ENCODE results near the gene ZMAT5.

The ZMAT5 gene

GRCh38 chr22:29702000-29702930, 64.5 kb downstream of the ZMAT5 start:
- Histone ChIP-seq H3K4me3 (ENCODE audit: low read depth in 1 of 2, low read length in 2 of 2) (no peak overlapping the region), H3K27me3 (ENCODE audit: insufficient read depth, low read length, poor library complexity) (no peaks in the 10 kb centered on the region), H3K9ac (ENCODE audit: low read depth, low read length) (no peak overlapping the region), H3K4me2 (ENCODE audit: insufficient read depth, low read length) (no peak overlapping the region), H2AFZ (ENCODE audit: low read depth, low read length) (no peak overlapping the region), H3K4me1 (ENCODE audit: insufficient read depth, low read length) (no peaks in the 10 kb centered on the region), H4K20me1 (ENCODE audit: insufficient read depth, low read length) (no peaks in the 10 kb centered on the region), H3K36me3 (ENCODE audit: insufficient read depth, low read length) (peaks cover 12% of the 10 kb centered on the region), H3K79me2 (ENCODE audit: insufficient read depth, low read length) (no peaks in the 10 kb centered on the region), H3K9me3 (ENCODE audit: insufficient read depth, low read length, severe bottlenecking) (no peaks in the 10 kb centered on the region), H3K27ac (ENCODE audit: low read length) (no peak overlapping the region)
- ATAC-seq (ENCODE audit: insufficient read depth, low read depth) (peak; percentile 32; the same call in 1 of the 3 replicates), DNase-seq (no peak)
- TF ChIP-seq EZH2 (IDR thresholded peaks at IDR 0.05; ENCODE audit: borderline replicate concordance, low read depth, low read length, severe bottlenecking): no peak
- TF ChIP-seq CTCF (IDR thresholded peaks at IDR 0.05; ENCODE audit: borderline replicate concordance, extremely low read depth, low read length, poor library complexity, severe bottlenecking): no peak

- H3K4me3 ChIP-seq (ENCODE audit: low read depth in 1 of 2, low read length in 2 of 2): no peak overlapping the region
These were observed 65.4 kb downstream of the ZMAT5 start for GRCh38 chr22:29701155-29701999.

GRCh38 chr22:29700900-29701154, 66.0 kb downstream of the ZMAT5 start:
- no peak for ATAC-seq (ENCODE audit: insufficient read depth, low read depth)
- DNase-seq: no peak
- H3K4me1 ChIP-seq (ENCODE audit: insufficient read depth, low read length): no peaks in the 10 kb centered on the region
- no peak for TF ChIP-seq EZH2 (IDR thresholded peaks at IDR 0.05; ENCODE audit: borderline replicate concordance, low read depth, low read length, severe bottlenecking)
- peaks cover 23% of the 10 kb centered on the region for H3K36me3 ChIP-seq (ENCODE audit: insufficient read depth, low read length)
- no peak overlapping the region for H3K27ac ChIP-seq (ENCODE audit: low read length)
- no peak overlapping the region for H3K9ac ChIP-seq (ENCODE audit: low read depth, low read length)
- no peak overlapping the region for H3K4me3 ChIP-seq (ENCODE audit: low read depth in 1 of 2, low read length in 2 of 2)
- no peaks in the 10 kb centered on the region for H3K9me3 ChIP-seq (ENCODE audit: insufficient read depth, low read length, severe bottlenecking)
- H2AFZ ChIP-seq (ENCODE audit: low read depth, low read length): no peak overlapping the region
- H4K20me1 ChIP-seq (ENCODE audit: insufficient read depth, low read length): no peaks in the 10 kb centered on the region
- no peak overlapping the region for H3K4me2 ChIP-seq (ENCODE audit: insufficient read depth, low read length)
- H3K27me3 ChIP-seq (ENCODE audit: insufficient read depth, low read length, poor library complexity): no peaks in the 10 kb centered on the region
- H3K79me2 ChIP-seq (ENCODE audit: insufficient read depth, low read length): no peaks in the 10 kb centered on the region

More at GRCh38 chr22:29701155-29701999, 65.4 kb downstream of the ZMAT5 start:
- no peaks in the 10 kb centered on the region for H3K79me2 ChIP-seq (ENCODE audit: insufficient read depth, low read length)
- DNase-seq: no peak
- no peaks in the 10 kb centered on the region for H3K9me3 ChIP-seq (ENCODE audit: insufficient read depth, low read length, severe bottlenecking)
- no peaks in the 10 kb centered on the region for H3K27me3 ChIP-seq (ENCODE audit: insufficient read depth, low read length, poor library complexity)
- 0 out of 3 replicates have a peak, but pooled peaks have one; percentile 20 for ATAC-seq (ENCODE audit: insufficient read depth, low read depth)
- H3K4me2 ChIP-seq (ENCODE audit: insufficient read depth, low read length): no peak overlapping the region
- TF ChIP-seq EZH2 (IDR thresholded peaks at IDR 0.05; ENCODE audit: borderline replicate concordance, low read depth, low read length, severe bottlenecking) (no peak), CTCF (IDR thresholded peaks at IDR 0.05; ENCODE audit: borderline replicate concordance, extremely low read depth, low read length, poor library complexity, severe bottlenecking) (no peak)
- H2AFZ ChIP-seq (ENCODE audit: low read depth, low read length): no peak overlapping the region
- H3K27ac ChIP-seq (ENCODE audit: low read length): no peak overlapping the region
- H3K4me1 ChIP-seq (ENCODE audit: insufficient read depth, low read length): no peaks in the 10 kb centered on the region
- H3K9ac ChIP-seq (ENCODE audit: low read depth, low read length): no peak overlapping the region
- peaks cover 19% of the 10 kb centered on the region for H3K36me3 ChIP-seq (ENCODE audit: insufficient read depth, low read length)
- no peaks in the 10 kb centered on the region for H4K20me1 ChIP-seq (ENCODE audit: insufficient read depth, low read length)

All from DND-41 (cell line).